Femur (tissue), 1 donor: ENCODE measurements around the gene TNMD.
A peak's percentile ranks its signal among the peaks of the same experiment; 100 is the strongest.

Source experiments
- DNase-seq: peaks from one replicate; pipeline ENCODE4 v3.0.0-alpha.2; 2017

TNMD gene

GRCh38 chrX:100645106-100645505 is 60.4 kb downstream of the TNMD start:
- no peak for DNase-seq

DNA sequence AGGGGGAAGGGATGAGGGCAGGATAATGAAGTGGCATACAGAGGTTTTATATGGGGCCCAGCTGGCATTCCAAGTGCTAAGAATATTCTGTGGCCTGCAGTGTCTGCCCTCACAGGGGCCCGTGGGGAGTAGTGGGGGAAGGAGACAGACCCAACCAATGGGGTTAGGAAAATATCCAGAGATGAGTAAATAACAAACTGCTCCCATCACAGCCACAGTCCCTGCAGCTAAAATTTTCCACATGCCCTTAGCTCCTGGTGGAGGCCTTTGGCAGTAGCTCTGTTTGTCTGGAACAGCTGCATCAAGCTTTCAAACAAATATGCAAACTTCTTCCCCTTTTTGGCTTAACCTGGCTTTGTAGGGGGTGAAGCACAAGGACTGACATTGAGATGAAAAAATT is 62.4 kb downstream of the TNMD start:
- DNase-seq: peak; percentile 61

DNA sequence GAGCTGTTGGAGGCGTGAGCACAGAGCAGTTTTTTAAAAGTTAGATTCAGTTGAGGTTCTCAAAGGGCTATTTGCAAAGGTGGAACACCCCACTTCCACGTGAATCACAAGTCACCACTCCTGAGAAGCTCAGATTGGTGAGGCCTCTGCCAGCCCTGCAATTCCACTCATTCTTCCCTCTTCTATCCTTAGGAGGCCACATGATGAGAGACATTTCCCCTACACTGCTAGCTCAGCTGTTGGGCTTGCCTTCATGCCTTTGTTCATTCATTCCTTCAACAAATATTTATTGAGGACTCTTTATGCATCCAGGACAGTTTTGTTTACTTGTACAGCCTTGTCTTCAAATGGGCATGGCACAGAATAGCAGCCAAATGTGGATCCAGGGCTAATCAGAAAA is 63.0 kb downstream of the TNMD start:
- no peak for DNase-seq

DNA sequence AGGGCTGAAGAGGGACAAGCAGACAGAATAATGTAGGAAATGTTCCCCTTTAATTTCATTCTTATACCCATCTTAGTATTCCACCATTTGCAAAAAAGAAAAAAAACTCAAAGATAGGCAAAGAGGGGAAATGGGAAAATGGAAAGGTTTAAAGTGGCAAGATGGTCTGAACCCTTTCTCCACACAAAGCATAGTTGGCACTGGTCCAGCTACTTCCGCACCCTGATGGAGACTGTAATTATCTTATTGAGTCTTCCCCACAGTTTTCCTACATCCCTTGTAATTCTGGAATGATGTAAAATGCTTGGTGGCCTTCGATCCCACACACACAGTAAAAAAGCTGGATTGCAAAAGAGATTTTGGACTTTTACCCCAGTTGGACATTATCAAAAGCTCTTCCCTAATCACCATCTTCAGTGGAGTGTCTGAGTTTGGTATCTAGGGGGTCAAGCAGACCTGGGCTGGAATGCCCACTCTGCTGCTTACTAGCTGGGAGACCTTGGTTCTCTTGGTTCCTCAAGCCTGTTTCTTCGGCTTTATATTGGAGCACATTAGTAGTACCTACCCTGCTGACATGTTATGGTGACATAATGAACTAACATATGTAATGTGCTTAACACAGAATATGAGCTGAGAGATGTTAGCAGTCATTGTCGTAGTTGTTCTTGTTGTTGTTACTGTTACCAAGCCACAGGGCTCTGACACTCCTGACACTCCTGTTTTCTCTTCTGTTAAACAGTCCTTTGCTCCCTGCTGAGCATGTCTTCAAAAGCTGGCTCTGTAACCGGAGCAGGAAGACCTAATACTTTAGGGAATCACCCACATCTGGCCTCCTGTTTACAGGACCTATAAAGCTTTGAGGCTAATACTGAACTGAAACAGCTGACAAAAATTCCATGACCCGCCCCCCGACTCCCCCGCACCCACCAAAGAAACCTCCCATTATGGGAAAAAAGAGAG is 64.0 kb downstream of the TNMD start:
- DNase-seq: peak; percentile 71
